Measurements from ENCODE around the gene MUS81. TPM values are rescaled to one million over a fixed set of nuclear protein-coding genes. Genes with fewer than 3 reads are reported as not detected.

MUS81 gene
- total and polyA plus RNA-seq, 2 of the 13 experiments (the other 11 are each of a cell fraction or from before 2014, with no cell fraction given) = 25.6 to 30.2 TPM

GRCh38 chr11:65900125-65900898 is 40.1 kb downstream of the MUS81 start, which contains the start of gene FOSL1 (continued):
- TF ChIP-seq CAMTA2 (CRISPR knock-in tag; IDR thresholded peaks at IDR 0.05; ENCODE audit: borderline replicate concordance) = peak; percentile 10; the same call in 1 of the 2 replicates
- peak; percentile 64 for TF ChIP-seq XRCC5 (optimal IDR thresholded peaks at IDR 0.05; ENCODE audit: low read length)
- TF ChIP-seq PATZ1 (CRISPR knock-in tag; IDR thresholded peaks at IDR 0.05) = peak; percentile 79
- no peak for TF ChIP-seq ARNTL (CRISPR knock-in tag; IDR thresholded peaks at IDR 0.05)
- no peak for TF ChIP-seq DNMT3B (CRISPR knock-in tag; conservative IDR thresholded peaks at IDR 0.05)
- no peak for TF ChIP-seq ZNF768 (CRISPR knock-in tag; IDR thresholded peaks at IDR 0.05)
- no peak for TF ChIP-seq ZNF576 (CRISPR knock-in tag; IDR thresholded peaks at IDR 0.05)
- no peak for TF ChIP-seq ZNF101 (CRISPR knock-in tag; IDR thresholded peaks at IDR 0.05; ENCODE audit: borderline replicate concordance, low read depth)
- TF ChIP-seq ELF1 (CRISPR knock-in tag; IDR thresholded peaks at IDR 0.05) = peak; percentile 20; the same call in 1 of the 2 replicates
- TF ChIP-seq SATB2 (CRISPR knock-in tag; IDR thresholded peaks at IDR 0.05) = no peak
- TF ChIP-seq REPIN1 (CRISPR knock-in tag; IDR thresholded peaks at IDR 0.05; ENCODE audit: borderline replicate concordance, low read depth) = no peak; the same call in 1 of the 2 replicates
- TF ChIP-seq, protein P1, sequence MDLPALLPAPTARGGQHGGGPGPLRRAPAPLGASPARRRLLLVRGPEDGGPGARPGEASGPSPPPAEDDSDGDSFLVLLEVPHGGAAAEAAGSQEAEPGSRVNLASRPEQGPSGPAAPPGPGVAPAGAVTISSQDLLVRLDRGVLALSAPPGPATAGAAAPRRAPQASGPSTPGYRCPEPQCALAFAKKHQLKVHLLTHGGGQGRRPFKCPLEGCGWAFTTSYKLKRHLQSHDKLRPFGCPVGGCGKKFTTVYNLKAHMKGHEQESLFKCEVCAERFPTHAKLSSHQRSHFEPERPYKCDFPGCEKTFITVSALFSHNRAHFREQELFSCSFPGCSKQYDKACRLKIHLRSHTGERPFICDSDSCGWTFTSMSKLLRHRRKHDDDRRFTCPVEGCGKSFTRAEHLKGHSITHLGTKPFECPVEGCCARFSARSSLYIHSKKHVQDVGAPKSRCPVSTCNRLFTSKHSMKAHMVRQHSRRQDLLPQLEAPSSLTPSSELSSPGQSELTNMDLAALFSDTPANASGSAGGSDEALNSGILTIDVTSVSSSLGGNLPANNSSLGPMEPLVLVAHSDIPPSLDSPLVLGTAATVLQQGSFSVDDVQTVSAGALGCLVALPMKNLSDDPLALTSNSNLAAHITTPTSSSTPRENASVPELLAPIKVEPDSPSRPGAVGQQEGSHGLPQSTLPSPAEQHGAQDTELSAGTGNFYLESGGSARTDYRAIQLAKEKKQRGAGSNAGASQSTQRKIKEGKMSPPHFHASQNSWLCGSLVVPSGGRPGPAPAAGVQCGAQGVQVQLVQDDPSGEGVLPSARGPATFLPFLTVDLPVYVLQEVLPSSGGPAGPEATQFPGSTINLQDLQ (CRISPR knock-in tag; IDR thresholded peaks at IDR 0.05) = no peak
- TF ChIP-seq, protein P2, sequence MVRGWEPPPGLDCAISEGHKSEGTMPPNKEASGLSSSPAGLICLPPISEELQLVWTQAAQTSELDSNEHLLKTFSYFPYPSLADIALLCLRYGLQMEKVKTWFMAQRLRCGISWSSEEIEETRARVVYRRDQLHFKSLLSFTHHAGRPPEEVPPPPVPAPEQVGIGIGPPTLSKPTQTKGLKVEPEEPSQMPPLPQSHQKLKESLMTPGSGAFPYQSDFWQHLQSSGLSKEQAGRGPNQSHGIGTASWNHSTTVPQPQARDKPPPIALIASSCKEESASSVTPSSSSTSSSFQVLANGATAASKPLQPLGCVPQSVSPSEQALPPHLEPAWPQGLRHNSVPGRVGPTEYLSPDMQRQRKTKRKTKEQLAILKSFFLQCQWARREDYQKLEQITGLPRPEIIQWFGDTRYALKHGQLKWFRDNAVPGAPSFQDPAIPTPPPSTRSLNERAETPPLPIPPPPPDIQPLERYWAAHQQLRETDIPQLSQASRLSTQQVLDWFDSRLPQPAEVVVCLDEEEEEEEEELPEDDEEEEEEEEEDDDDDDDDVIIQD (CRISPR knock-in tag; IDR thresholded peaks at IDR 0.05; ENCODE audit: low read depth) = no peak
- TF ChIP-seq, protein P3, sequence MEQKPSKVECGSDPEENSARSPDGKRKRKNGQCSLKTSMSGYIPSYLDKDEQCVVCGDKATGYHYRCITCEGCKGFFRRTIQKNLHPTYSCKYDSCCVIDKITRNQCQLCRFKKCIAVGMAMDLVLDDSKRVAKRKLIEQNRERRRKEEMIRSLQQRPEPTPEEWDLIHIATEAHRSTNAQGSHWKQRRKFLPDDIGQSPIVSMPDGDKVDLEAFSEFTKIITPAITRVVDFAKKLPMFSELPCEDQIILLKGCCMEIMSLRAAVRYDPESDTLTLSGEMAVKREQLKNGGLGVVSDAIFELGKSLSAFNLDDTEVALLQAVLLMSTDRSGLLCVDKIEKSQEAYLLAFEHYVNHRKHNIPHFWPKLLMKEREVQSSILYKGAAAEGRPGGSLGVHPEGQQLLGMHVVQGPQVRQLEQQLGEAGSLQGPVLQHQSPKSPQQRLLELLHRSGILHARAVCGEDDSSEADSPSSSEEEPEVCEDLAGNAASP (CRISPR knock-in tag; IDR thresholded peaks at IDR 0.05; ENCODE audit: borderline replicate concordance) = peak; percentile 60
- TF ChIP-seq ZNF33A (CRISPR knock-in tag; IDR thresholded peaks at IDR 0.05; ENCODE audit: borderline replicate concordance) = no peak
- TF ChIP-seq ZNF138 (CRISPR knock-in tag; IDR thresholded peaks at IDR 0.05; ENCODE audit: low read depth) = no peak
- no peak for TF ChIP-seq SETDB1 (CRISPR knock-in tag; IDR thresholded peaks at IDR 0.05; ENCODE audit: borderline replicate concordance)
- TF ChIP-seq HOXA9 (CRISPR knock-in tag; IDR thresholded peaks at IDR 0.05; ENCODE audit: borderline replicate concordance) = no peak
- TF ChIP-seq ZNF644 (CRISPR knock-in tag; IDR thresholded peaks at IDR 0.05; ENCODE audit: low read depth) = no peak

Data from HepG2 (cell line).